Prostate gland (tissue), 2 donors: Measurements from ENCODE around the gene TMEM232.

ENCODE experiments used
- CTCF ChIP-seq, 4 experiments: fragments of 200-600 bp in 2 of 4; fragments of 450-650 bp in 2 of 4; sonication (generic) in 2 of 4; IDR thresholded peaks; 1 replicate in 3 of 4; 2 replicates in 1 of 4; pipeline ENCODE4 v1.5.1; 2016 to 2019; ENCODE audit warnings: antibody characterized with exemption in 4 of 4, mild to moderate bottlenecking in 2 of 4, moderate library complexity in 2 of 4
- POLR2A ChIP-seq: fragments of 450-650 bp; IDR thresholded peaks from one replicate; pipeline ENCODE4 v1.6.1; 2016; ENCODE audit warnings: antibody characterized with exemption, mild to moderate bottlenecking

- TF ChIP-seq CTCF (IDR thresholded peaks at IDR 0.05) (no peak), POLR2A (no peak)
These were observed 355.3 kb downstream of the TMEM232 start for GRCh38 chr5:110371011-110371724.
